ENCODE data around the gene ATIC.

The ATIC gene

GRCh38 chr2:215361876-215362561 lies 50.2 kb downstream of the ATIC start:
- DNase-seq, result no peak

GRCh38 chr2:215362562-215362904 lies 50.7 kb downstream of the ATIC start:
- DNase-seq, result no peak

GRCh38 chr2:215363039-215363438 lies 51.2 kb downstream of the ATIC start:
- no peak for DNase-seq

- no peak for DNase-seq
These were observed 51.8 kb downstream of the ATIC start for GRCh38 chr2:215363461-215364156.

GRCh38 chr2:215364157-215365155 lies 52.6 kb downstream of the ATIC start:
- no peak for DNase-seq

- DNase-seq, result no peak
These were observed 53.4 kb downstream of the ATIC start for GRCh38 chr2:215365184-215365658.

- DNase-seq, result no peak
These were observed 54.7 kb downstream of the ATIC start for GRCh38 chr2:215366440-215367032.

- DNase-seq, result no peak
These were observed 56.0 kb downstream of the ATIC start for GRCh38 chr2:215367662-215368492.

GRCh38 chr2:215368493-215368809 lies 56.6 kb downstream of the ATIC start:
- no peak for DNase-seq

GRCh38 chr2:215369181-215369760 lies 57.4 kb downstream of the ATIC start:
- no peak for DNase-seq

GRCh38 chr2:215370112-215370965 lies 58.5 kb downstream of the ATIC start:
- DNase-seq, result no peak

GRCh38 chr2:215371915-215372897 lies 60.3 kb downstream of the ATIC start:
- DNase-seq, result no peak

GRCh38 chr2:215372968-215373649 lies 61.2 kb downstream of the ATIC start:
- DNase-seq, result no peak

- no peak for DNase-seq
These were observed 62.1 kb downstream of the ATIC start for GRCh38 chr2:215374002-215374401.

- no peak for DNase-seq
These were observed 63.0 kb downstream of the ATIC start for GRCh38 chr2:215374642-215375466.

GRCh38 chr2:215375467-215375830 lies 63.6 kb downstream of the ATIC start:
- DNase-seq, result no peak

GRCh38 chr2:215376103-215376780 lies 64.4 kb downstream of the ATIC start:
- DNase-seq, result no peak

Measured in CD4-positive, alpha-beta T cell treated with Interleukin-12 subunit alpha and Interleukin-12 subunit beta, for 1 hour (primary cell).